HepG2 (cell line): ENCODE measurements around the gene SLC27A1. TPM values are rescaled to one million over a fixed set of nuclear protein-coding genes. Genes with fewer than 3 reads are reported as not detected.

Experiments
- ATAC-seq: fragments of 200-7000 bp; cut with Tn5 transposase; 3 replicates; pipeline ENCODE4 v1.9.1; 2020; ENCODE audit warnings: mild to moderate bottlenecking, moderate library complexity
- BruUV-seq: library from RNA; stranded (reverse); fragments of 400-500 nt; replicated peaks from 2 replicates; lab custom pipeline; 2021; lab: Mats Ljungman, UMichigan
- CTCF ChIA-PET: fragments of 300-600 bp; formaldehyde crosslinking; extraction: SDS; loops from one replicate; lab custom pipeline; 2021; ENCODE audit warnings: low total read pairs, inconsistent platforms, low intra/inter-chr PET ratio; lab: Yijun Ruan, JAX
- POLR2A ChIA-PET: fragments of 350-600 bp; sonication (Branson Sonifier 250); formaldehyde crosslinking; loops from one replicate; lab custom pipeline; 2020; ENCODE audit warnings: antibody characterized with exemption, inconsistent platforms; lab: Yijun Ruan, JAX
- DNase-seq: peaks from one replicate; pipeline ENCODE4 v3.0.0-alpha.2; 2015; ENCODE audit warnings: low spot score
- FAIRE-seq: peaks from 3 replicates; lab custom pipeline; 2011; peaks lifted over from hg19 to GRCh38; lab: Jason Lieb, UNC
- H2AFZ ChIP-seq: one replicate; pipeline ENCODE4 v1.6.1; 2011; ENCODE audit warnings: low read length, inconsistent platforms
- H3K27ac ChIP-seq: fragments of 300-600 bp; 3 replicates; pipeline ENCODE4 v1.8.0; 2011; ENCODE audit warnings: mixed run types, mild to moderate bottlenecking, mixed read lengths, low read length, inconsistent platforms; ENCODE audit not compliant: insufficient read depth; ENCODE audit errors: extremely low read length
- H3K27me3 ChIP-seq, 2 experiments: fragments of 200-600 bp in 1 of 2; 2 replicates in 1 of 2; 3 replicates in 1 of 2; pipeline versions ENCODE4 v1.6.0 to v1.8.0; 2011; ENCODE audit warnings: low read length in 2 of 2, mild to moderate bottlenecking in 2 of 2, moderate library complexity in 2 of 2, inconsistent platforms in 1 of 2; ENCODE audit not compliant: insufficient read depth in 2 of 2, control insufficient read depth in 1 of 2
- H3K36me3 ChIP-seq, 2 experiments: fragments of 200-600 bp in 1 of 2; replicated peaks in 1 of 2; 2 replicates in 1 of 2; 3 replicates in 1 of 2; pipeline versions ENCODE4 v1.5.1 to v1.8.0; 2011; ENCODE audit warnings: low read length in 2 of 2, inconsistent platforms in 1 of 2; ENCODE audit not compliant: insufficient read depth in 2 of 2, control insufficient read depth in 1 of 2
- H3K4me1 ChIP-seq: 2 replicates; pipeline ENCODE4 v1.5.1; 2012; ENCODE audit warnings: low read length, inconsistent platforms; ENCODE audit not compliant: insufficient read depth
- H3K4me2 ChIP-seq: 2 replicates; pipeline ENCODE4 v1.6.0; 2011; ENCODE audit warnings: low read depth, low read length, inconsistent platforms
- H3K4me3 ChIP-seq, 3 experiments: fragments of 200-600 bp in 1 of 3; sonication (generic), shearing (Covaris generic) in 1 of 3; replicated peaks in 1 of 3; 2 replicates each; pipeline ENCODE4 v1.5.1; 2011 to 2016; ENCODE audit warnings: low read length in 3 of 3, inconsistent platforms in 2 of 3, low read depth in 2 of 3, mild to moderate bottlenecking in 2 of 3, control low read depth in 1 of 3, mixed read lengths in 1 of 3; ENCODE audit not compliant: insufficient read depth in 1 of 3
- H3K79me2 ChIP-seq: one replicate; pipeline ENCODE4 v1.6.1; 2011; ENCODE audit warnings: low read length, inconsistent platforms; ENCODE audit not compliant: insufficient read depth
- H3K9ac ChIP-seq: 2 replicates; pipeline ENCODE4 v1.6.0; 2011; ENCODE audit warnings: mild to moderate bottlenecking, low read depth, low read length, inconsistent platforms; ENCODE audit not compliant: insufficient read depth
- H3K9me3 ChIP-seq: 2 replicates; pipeline ENCODE4 v1.5.1; 2012; ENCODE audit warnings: mild to moderate bottlenecking, low read length
- H4K20me1 ChIP-seq: 2 replicates; pipeline ENCODE4 v1.6.0; 2011; ENCODE audit warnings: inconsistent platforms, mild to moderate bottlenecking, low read length, moderate library complexity; ENCODE audit not compliant: insufficient read depth
- CBX1 ChIP-seq: IDR thresholded peaks from one replicate; pipeline ENCODE4 v1.6.1; 2016; ENCODE audit warnings: antibody characterized with exemption, low read depth
- HOXA3 ChIP-seq: sonication (generic); formaldehyde crosslinking; IDR thresholded peaks from 2 replicates; pipeline ENCODE4 v1.5.0; 2020; ENCODE audit warnings: missing genetic modification reagents
- IRX3 ChIP-seq: sonication (generic); formaldehyde crosslinking; IDR thresholded peaks from 2 replicates; pipeline ENCODE4 v1.8.1; 2023; ENCODE audit warnings: mild to moderate bottlenecking, low read depth, missing genetic modification reagents, borderline replicate concordance
- MTA1 ChIP-seq: sonication (generic); formaldehyde crosslinking; IDR thresholded peaks from 2 replicates; pipeline ENCODE4 v1.4.0; 2020; ENCODE audit warnings: missing genetic modification reagents, mild to moderate bottlenecking, borderline replicate concordance
- MTF1 ChIP-seq: sonication (generic); formaldehyde crosslinking; IDR thresholded peaks from 2 replicates; pipeline ENCODE4 v1.5.0; 2020; ENCODE audit warnings: missing genetic modification reagents
- ZBTB38 ChIP-seq: sonication (generic); formaldehyde crosslinking; IDR thresholded peaks from 2 replicates; pipeline ENCODE4 v1.5.1; 2020; ENCODE audit warnings: mild to moderate bottlenecking, missing genetic modification reagents
- ZNF782 ChIP-seq: sonication (generic); formaldehyde crosslinking; IDR thresholded peaks from 2 replicates; pipeline ENCODE4 v1.4.0; 2020; ENCODE audit warnings: missing genetic modification reagents, mild to moderate bottlenecking, borderline replicate concordance
- WGBS: methylation state at CpG from one replicate; pipeline ENCODE4 v1.1.6; 2017; ENCODE audit warnings: low lambda C conversion rate; 5-methylcytosine and 5-hydroxymethylcytosine counted together
- in situ Hi-C: cut with HindIII; loops from 2 replicates; pipeline ENCODE4 v1.10.0; 2017; ENCODE audit warnings: low pct_unique_long_range_greater_than_20kb; ENCODE audit not compliant: extremely low pct_ligation_motif_present
- intact Hi-C: fragments of 100-400 bp; cut with micrococcal nuclease; formaldehyde crosslinking; loops from one replicate; pipeline ENCODE4 v1.10.0; 2022; ENCODE audit not compliant: unreplicated experiment
- polyA plus RNA-seq, 8 experiments: library from polyadenylated mRNA; depleted of rRNA in 3 of 8; stranded (reverse) in 7 of 8; unstranded in 1 of 8; fragments of >200 nt; fragmentation: Illumina TruSeq in 4 of 8; extraction: Trizol in 4 of 8; gene quantifications; 2 replicates each; pipeline versions ENCODE4 v1.2.1 to v1.2.3, GENCODE V29; 2011 to 2016; ENCODE audit warnings: low read depth in 4 of 8, missing spikeins in 1 of 8, mixed read lengths in 1 of 8; ENCODE audit not compliant: insufficient read depth in 1 of 8
- total RNA-seq, 5 experiments: library from RNA; depleted of rRNA; stranded (reverse); fragments of >200 nt; fragmentation: Illumina TruSeq; extraction: Trizol; gene quantifications; 2 replicates each; pipeline ENCODE4 v1.2.3, GENCODE V29; 2016; ENCODE audit warnings: low read depth in 1 of 5
- TF ChIP-seq, protein P1 (sequence below): IDR thresholded peaks from 2 replicates; pipeline ENCODE4 v1.6.1; 2012; ENCODE audit warnings: inconsistent platforms
- TF ChIP-seq, protein P2 (sequence below): sonication (generic); formaldehyde crosslinking; IDR thresholded peaks from 2 replicates; pipeline ENCODE4 v1.4.0; 2020; ENCODE audit warnings: missing genetic modification reagents, borderline replicate concordance
- TF ChIP-seq, protein P3 (sequence below): sonication (generic); formaldehyde crosslinking; IDR thresholded peaks from 2 replicates; pipeline ENCODE4 v1.5.1; 2020; ENCODE audit warnings: mild to moderate bottlenecking, missing genetic modification reagents, moderate library complexity
- TF ChIP-seq, protein P4 (sequence below): sonication (generic); formaldehyde crosslinking; IDR thresholded peaks from 2 replicates; pipeline ENCODE4 v1.9.0; 2022; ENCODE audit warnings: low read depth, missing genetic modification reagents

The SLC27A1 gene
- total and polyA plus RNA-seq, 2 of the 13 experiments (the other 11 are each of a cell fraction or from before 2014, with no cell fraction given), result 4.1 to 8.8 TPM

DNA sequence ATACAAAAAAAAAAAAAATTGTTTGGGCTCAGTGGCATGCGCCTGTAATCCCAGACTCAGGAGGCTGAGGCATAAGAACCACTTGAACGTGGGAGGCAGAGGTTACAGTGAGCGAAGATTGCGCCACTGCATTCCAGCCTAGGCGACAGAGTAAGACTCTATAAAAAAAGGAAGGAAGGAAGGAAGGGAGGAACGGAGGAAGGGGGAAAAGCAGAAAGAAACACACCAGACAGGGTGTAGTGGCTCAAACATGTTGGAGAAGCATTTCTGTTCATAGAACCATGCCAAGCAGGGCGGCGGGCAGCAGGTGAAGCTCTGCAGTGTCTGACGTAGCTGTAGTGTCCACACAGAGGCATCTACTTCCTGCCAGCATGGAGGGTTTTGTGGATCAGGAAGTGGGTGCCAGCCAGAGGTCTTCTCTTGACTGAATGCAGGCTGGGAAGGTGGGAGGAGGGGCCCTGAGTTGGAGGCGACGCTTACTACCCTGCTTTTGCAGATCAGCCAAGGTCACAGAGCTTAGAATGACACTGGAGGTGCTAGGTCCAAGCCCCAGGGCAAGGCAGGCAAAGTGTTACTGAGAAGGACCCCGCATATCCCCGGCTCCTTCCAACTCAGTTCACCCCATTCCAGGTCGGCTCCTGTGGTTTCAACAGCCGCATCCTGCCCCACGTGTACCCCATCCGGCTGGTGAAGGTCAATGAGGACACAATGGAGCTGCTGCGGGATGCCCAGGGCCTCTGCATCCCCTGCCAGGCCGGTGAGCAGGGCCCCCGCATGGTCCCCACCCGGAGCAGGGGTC lies 29.5 kb downstream of the SLC27A1 start:
- H3K4me2 ChIP-seq, result peak overlapping the region; percentile 29
- ChIA-PET CTCF (no interaction called here), POLR2A (interaction anchor here (0.6 to 3.6 kb wide), 5 partner anchors 10 to 106 kb away, joined by 3 to 45 read pairs (median 4); partner anchors contain the start of genes BST2, MVB12A and PGLS)
- no peaks in the 10 kb centered on the region for H3K36me3 ChIP-seq
- H3K4me1 ChIP-seq, result peaks cover 40% of the 10 kb centered on the region
- ATAC-seq, result no peak; the same call in 2 of the 3 replicates
- intact Hi-C loops (no loop called here), in situ Hi-C loops (no loop called here)
- peak overlapping the region; percentile 59 for H3K9ac ChIP-seq
- no peak overlapping the region for H2AFZ ChIP-seq
- no peaks in the 10 kb centered on the region for H3K9me3 ChIP-seq
- BruUV-seq, result no TSS peak
- H3K4me3 ChIP-seq, result no peak overlapping the region
- WGBS, result 64% methylated on average over 14 of the region's 21 CpGs
- FAIRE-seq, result no peak
- H3K27me3 ChIP-seq, result no peaks in the 10 kb centered on the region
- H4K20me1 ChIP-seq, result no peaks in the 10 kb centered on the region
- peak overlapping the region; percentile 55 for H3K27ac ChIP-seq
- no peaks in the 10 kb centered on the region for H3K79me2 ChIP-seq
- DNase-seq, result peak; percentile 38
- TF ChIP-seq, protein P1, sequence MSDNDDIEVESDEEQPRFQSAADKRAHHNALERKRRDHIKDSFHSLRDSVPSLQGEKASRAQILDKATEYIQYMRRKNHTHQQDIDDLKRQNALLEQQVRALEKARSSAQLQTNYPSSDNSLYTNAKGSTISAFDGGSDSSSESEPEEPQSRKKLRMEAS, result 0 out of 2 replicates have a peak, but pooled peaks have one; percentile 6
- TF ChIP-seq MTF1 (CRISPR knock-in tag), result no peak
- peak; percentile 85 for TF ChIP-seq ZBTB38
- no peak for TF ChIP-seq CBX1
- TF ChIP-seq, protein P2, sequence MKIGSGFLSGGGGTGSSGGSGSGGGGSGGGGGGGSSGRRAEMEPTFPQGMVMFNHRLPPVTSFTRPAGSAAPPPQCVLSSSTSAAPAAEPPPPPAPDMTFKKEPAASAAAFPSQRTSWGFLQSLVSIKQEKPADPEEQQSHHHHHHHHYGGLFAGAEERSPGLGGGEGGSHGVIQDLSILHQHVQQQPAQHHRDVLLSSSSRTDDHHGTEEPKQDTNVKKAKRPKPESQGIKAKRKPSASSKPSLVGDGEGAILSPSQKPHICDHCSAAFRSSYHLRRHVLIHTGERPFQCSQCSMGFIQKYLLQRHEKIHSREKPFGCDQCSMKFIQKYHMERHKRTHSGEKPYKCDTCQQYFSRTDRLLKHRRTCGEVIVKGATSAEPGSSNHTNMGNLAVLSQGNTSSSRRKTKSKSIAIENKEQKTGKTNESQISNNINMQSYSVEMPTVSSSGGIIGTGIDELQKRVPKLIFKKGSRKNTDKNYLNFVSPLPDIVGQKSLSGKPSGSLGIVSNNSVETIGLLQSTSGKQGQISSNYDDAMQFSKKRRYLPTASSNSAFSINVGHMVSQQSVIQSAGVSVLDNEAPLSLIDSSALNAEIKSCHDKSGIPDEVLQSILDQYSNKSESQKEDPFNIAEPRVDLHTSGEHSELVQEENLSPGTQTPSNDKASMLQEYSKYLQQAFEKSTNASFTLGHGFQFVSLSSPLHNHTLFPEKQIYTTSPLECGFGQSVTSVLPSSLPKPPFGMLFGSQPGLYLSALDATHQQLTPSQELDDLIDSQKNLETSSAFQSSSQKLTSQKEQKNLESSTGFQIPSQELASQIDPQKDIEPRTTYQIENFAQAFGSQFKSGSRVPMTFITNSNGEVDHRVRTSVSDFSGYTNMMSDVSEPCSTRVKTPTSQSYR (CRISPR knock-in tag), result 0 out of 2 replicates have a peak, but pooled peaks have one; percentile 24
- no peak for TF ChIP-seq IRX3 (CRISPR knock-in tag)
- TF ChIP-seq, protein P3, sequence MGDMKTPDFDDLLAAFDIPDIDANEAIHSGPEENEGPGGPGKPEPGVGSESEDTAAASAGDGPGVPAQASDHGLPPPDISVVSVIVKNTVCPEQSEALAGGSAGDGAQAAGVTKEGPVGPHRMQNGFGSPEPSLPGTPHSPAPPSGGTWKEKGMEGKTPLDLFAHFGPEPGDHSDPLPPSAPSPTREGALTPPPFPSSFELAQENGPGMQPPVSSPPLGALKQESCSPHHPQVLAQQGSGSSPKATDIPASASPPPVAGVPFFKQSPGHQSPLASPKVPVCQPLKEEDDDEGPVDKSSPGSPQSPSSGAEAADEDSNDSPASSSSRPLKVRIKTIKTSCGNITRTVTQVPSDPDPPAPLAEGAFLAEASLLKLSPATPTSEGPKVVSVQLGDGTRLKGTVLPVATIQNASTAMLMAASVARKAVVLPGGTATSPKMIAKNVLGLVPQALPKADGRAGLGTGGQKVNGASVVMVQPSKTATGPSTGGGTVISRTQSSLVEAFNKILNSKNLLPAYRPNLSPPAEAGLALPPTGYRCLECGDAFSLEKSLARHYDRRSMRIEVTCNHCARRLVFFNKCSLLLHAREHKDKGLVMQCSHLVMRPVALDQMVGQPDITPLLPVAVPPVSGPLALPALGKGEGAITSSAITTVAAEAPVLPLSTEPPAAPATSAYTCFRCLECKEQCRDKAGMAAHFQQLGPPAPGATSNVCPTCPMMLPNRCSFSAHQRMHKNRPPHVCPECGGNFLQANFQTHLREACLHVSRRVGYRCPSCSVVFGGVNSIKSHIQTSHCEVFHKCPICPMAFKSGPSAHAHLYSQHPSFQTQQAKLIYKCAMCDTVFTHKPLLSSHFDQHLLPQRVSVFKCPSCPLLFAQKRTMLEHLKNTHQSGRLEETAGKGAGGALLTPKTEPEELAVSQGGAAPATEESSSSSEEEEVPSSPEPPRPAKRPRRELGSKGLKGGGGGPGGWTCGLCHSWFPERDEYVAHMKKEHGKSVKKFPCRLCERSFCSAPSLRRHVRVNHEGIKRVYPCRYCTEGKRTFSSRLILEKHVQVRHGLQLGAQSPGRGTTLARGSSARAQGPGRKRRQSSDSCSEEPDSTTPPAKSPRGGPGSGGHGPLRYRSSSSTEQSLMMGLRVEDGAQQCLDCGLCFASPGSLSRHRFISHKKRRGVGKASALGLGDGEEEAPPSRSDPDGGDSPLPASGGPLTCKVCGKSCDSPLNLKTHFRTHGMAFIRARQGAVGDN (CRISPR knock-in tag), result peak; percentile 47
- no peak for TF ChIP-seq ZNF782 (CRISPR knock-in tag)
- TF ChIP-seq, protein P4, sequence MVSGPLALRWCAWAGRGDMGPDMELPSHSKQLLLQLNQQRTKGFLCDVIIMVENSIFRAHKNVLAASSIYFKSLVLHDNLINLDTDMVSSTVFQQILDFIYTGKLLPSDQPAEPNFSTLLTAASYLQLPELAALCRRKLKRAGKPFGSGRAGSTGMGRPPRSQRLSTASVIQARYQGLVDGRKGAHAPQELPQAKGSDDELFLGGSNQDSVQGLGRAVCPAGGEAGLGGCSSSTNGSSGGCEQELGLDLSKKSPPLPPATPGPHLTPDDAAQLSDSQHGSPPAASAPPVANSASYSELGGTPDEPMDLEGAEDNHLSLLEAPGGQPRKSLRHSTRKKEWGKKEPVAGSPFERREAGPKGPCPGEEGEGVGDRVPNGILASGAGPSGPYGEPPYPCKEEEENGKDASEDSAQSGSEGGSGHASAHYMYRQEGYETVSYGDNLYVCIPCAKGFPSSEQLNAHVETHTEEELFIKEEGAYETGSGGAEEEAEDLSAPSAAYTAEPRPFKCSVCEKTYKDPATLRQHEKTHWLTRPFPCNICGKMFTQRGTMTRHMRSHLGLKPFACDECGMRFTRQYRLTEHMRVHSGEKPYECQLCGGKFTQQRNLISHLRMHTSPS (CRISPR knock-in tag), result 0 out of 2 replicates have a peak, but pooled peaks have one; percentile 30
- peak; percentile 14; the same call in 1 of the 2 replicates for TF ChIP-seq HOXA3 (CRISPR knock-in tag)
- no peak for TF ChIP-seq MTA1 (CRISPR knock-in tag)
